ENCODE measurements around the gene STRA8.

STRA8 gene

GRCh38 chr7:135272303-135272702 is 38.7 kb downstream of the STRA8 start:
- Histone ChIP-seq H3K79me2 (no peaks in the 10 kb centered on the region), H3K4me3 (ENCODE audit: low read depth, low read length) (no peak overlapping the region), H3K36me3 (ENCODE audit: control insufficient read depth, insufficient read depth, low read length) (no peaks in the 10 kb centered on the region), H3K4me2 (ENCODE audit: low read length) (no peak overlapping the region), H3K4me1 (no peaks in the 10 kb centered on the region), H3K9me3 (ENCODE audit: control insufficient read depth, low read length) (no peaks in the 10 kb centered on the region), H2AFZ (no peak overlapping the region), H3K27me3 (ENCODE audit: control insufficient read depth, insufficient read depth, low read length) (no peaks in the 10 kb centered on the region), H3K9ac (no peak overlapping the region), H3K27ac (no peak overlapping the region)
- no peak for TF ChIP-seq CTCF (IDR thresholded peaks at IDR 0.05)

GRCh38 chr7:135273581-135273980 is 39.9 kb downstream of the STRA8 start:
- no peak for TF ChIP-seq CTCF (IDR thresholded peaks at IDR 0.05)
- no peaks in the 10 kb centered on the region for H3K27me3 ChIP-seq (ENCODE audit: control insufficient read depth, insufficient read depth, low read length)
- H3K27ac ChIP-seq: no peak overlapping the region
- no peak overlapping the region for H3K9ac ChIP-seq
- H3K36me3 ChIP-seq (ENCODE audit: control insufficient read depth, insufficient read depth, low read length): no peaks in the 10 kb centered on the region
- H3K4me3 ChIP-seq (ENCODE audit: low read depth, low read length): no peak overlapping the region
- no peaks in the 10 kb centered on the region for H3K4me1 ChIP-seq
- no peak overlapping the region for H3K4me2 ChIP-seq (ENCODE audit: low read length)
- H3K9me3 ChIP-seq (ENCODE audit: control insufficient read depth, low read length): no peaks in the 10 kb centered on the region
- H2AFZ ChIP-seq: no peak overlapping the region
- no peaks in the 10 kb centered on the region for H3K79me2 ChIP-seq

- Histone ChIP-seq H3K36me3 (ENCODE audit: control insufficient read depth, insufficient read depth, low read length) (no peaks in the 10 kb centered on the region), H3K4me3 (ENCODE audit: low read depth, low read length) (no peak overlapping the region), H3K4me2 (ENCODE audit: low read length) (no peak overlapping the region), H3K27ac (no peak overlapping the region), H3K9ac (no peak overlapping the region), H2AFZ (no peak overlapping the region), H3K9me3 (ENCODE audit: control insufficient read depth, low read length) (no peaks in the 10 kb centered on the region), H3K4me1 (no peaks in the 10 kb centered on the region), H3K79me2 (no peaks in the 10 kb centered on the region), H3K27me3 (ENCODE audit: control insufficient read depth, insufficient read depth, low read length) (no peaks in the 10 kb centered on the region)
- TF ChIP-seq CTCF (IDR thresholded peaks at IDR 0.05): peak; percentile 89
These were observed 41.0 kb downstream of the STRA8 start for GRCh38 chr7:135274495-135275268.

GRCh38 chr7:135275971-135276580 is 42.4 kb downstream of the STRA8 start:
- Histone ChIP-seq H2AFZ (no peak overlapping the region), H3K27ac (no peak overlapping the region), H3K4me2 (ENCODE audit: low read length) (no peak overlapping the region), H3K4me1 (no peaks in the 10 kb centered on the region), H3K79me2 (no peaks in the 10 kb centered on the region), H3K4me3 (ENCODE audit: low read depth, low read length) (no peak overlapping the region), H3K9me3 (ENCODE audit: control insufficient read depth, low read length) (no peaks in the 10 kb centered on the region), H3K9ac (no peak overlapping the region), H3K36me3 (ENCODE audit: control insufficient read depth, insufficient read depth, low read length) (no peaks in the 10 kb centered on the region), H3K27me3 (ENCODE audit: control insufficient read depth, insufficient read depth, low read length) (no peaks in the 10 kb centered on the region)
- no peak for TF ChIP-seq CTCF (IDR thresholded peaks at IDR 0.05)

Data from parathyroid adenoma (tissue), 2 donors.